Peyer's patch (tissue), 4 donors: Measurements from ENCODE around the gene PKD2. TPM values are rescaled to one million over a fixed set of nuclear protein-coding genes. Genes with fewer than 3 reads are reported as not detected.
A peak's percentile ranks its signal among the peaks of the same experiment; 100 is the strongest.

Source experiments
- DNase-seq, 3 donors: peaks; one replicate each; pipeline ENCODE4 v3.0.0-alpha.2; 2017 to 2019
- H3K27ac ChIP-seq, 4 donors: fragments of 200-600 bp; sonication (generic); one replicate each; pipeline ENCODE4 v1.5.1; 2016 to 2019
- H3K27me3 ChIP-seq, 2 donors: fragments of 200-600 bp; sonication (generic); one replicate each; pipeline ENCODE4 v1.5.1; 2019
- H3K36me3 ChIP-seq, 3 donors: fragments of 200-600 bp; sonication (generic); one replicate each; pipeline ENCODE4 v1.5.1; 2016 to 2019
- H3K4me1 ChIP-seq, 4 donors: fragments of 200-600 bp; sonication (generic); one replicate each; pipeline ENCODE4 v1.5.1; 2016 to 2019
- H3K4me3 ChIP-seq, 4 donors: fragments of 200-600 bp; sonication (generic); 1 replicate in 3 of 4; 2 replicates in 1 of 4; pipeline ENCODE4 v1.5.1; 2016 to 2019; ENCODE audit warnings: mild to moderate bottlenecking in 1 of 4
- H3K9me3 ChIP-seq, 4 donors: fragments of 200-600 bp; sonication (generic); one replicate each; pipeline ENCODE4 v1.5.1; 2016 to 2019; ENCODE audit warnings: mild to moderate bottlenecking in 1 of 4
- CTCF ChIP-seq, 6 experiments: fragments of 450-650 bp in 4 of 6; fragments of 200-600 bp in 2 of 6; sonication (generic) in 1 of 6; IDR thresholded peaks; one replicate each; pipeline ENCODE4 v1.5.1; 2017 to 2019; ENCODE audit warnings: antibody characterized with exemption in 6 of 6, mild to moderate bottlenecking in 3 of 6, moderate library complexity in 1 of 6
- POLR2A ChIP-seq, 2 donors: fragments of 450-650 bp; IDR thresholded peaks; one replicate each; pipeline ENCODE4 v1.5.1; 2017; ENCODE audit warnings: antibody characterized with exemption in 2 of 2, mild to moderate bottlenecking in 2 of 2, moderate library complexity in 2 of 2
- total RNA-seq, 4 donors: library from RNA; depleted of rRNA; stranded (reverse); fragments of >200 nt; gene quantifications; one replicate each; pipeline ENCODE4 v1.1.0, GENCODE V29; 2016

The PKD2 gene
- total RNA-seq, 4 donors from 2014 or later: 9.8 to 238 (median 23.4) TPM

DNA sequence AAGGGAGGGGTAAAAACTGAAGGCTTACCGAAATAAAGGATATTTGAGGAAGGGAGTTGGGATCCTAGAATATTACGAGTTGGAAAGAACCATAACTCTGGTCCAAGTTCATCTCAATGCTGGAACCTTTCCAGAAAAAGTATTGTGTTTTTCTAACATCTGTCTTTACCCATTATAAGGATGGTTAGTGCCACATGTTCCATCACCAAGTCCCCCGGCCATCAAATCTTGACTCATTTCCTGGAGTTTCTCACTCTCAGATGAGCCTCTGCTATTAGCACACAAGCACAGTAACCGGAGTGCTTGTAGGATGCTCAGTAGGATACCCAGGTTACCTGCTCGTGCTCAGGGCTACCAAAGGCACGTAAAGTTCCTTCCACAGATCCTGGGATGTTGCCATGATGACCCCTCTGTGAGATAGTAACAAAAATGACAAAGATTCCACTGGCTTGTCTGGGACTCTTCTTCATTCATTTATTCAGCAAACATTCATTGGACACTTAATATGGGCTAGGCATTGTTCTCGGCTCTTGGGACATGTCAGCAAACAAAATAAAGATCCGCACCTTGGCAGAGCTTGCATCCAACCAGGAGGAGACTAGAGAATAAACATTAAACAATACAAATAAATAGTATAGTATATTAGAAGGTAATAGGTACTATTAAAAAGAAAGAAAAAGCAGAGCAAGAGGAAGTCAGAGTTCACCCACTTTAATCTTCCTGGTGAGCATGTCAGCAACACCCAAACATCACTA, 36.3 kb downstream of the PKD2 start:
- DNase-seq: no peak
- H3K36me3 ChIP-seq: peaks cover 0 to 78% (median 0%) of the 10 kb centered on the region in 3 donors
- no peak overlapping the region for H3K4me3 ChIP-seq
- no peak for TF ChIP-seq POLR2A (IDR thresholded peaks at IDR 0.05)
- no peak for TF ChIP-seq CTCF (IDR thresholded peaks at IDR 0.05)
- H3K9me3 ChIP-seq: no peaks in the 10 kb centered on the region
- no peak overlapping the region for H3K27ac ChIP-seq
- peaks cover 0 to 6% (median 0%) of the 10 kb centered on the region in 4 donors for H3K4me1 ChIP-seq
- no peaks in the 10 kb centered on the region for H3K27me3 ChIP-seq

DNA sequence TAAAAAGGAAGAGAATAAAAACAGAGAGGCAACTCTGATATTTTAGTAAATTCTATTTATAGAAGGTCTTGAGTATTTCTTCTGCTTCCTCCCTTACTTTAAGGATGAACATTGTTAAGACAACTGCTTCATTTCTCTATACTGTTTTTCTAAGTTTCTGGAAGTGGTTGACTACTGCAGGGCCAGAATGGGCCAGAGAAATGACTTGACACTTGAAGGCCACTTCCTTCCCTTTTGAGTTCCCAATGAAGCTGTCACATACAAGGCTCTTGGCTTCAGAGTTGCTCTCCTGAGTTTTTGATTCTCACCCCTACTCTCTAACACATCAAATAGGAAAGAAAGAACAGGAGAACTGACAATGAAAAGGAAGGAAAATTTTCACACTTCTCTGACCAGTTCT, 37.6 kb downstream of the PKD2 start:
- Histone ChIP-seq H3K9me3 (no peaks in the 10 kb centered on the region), H3K4me3 (no peak overlapping the region), H3K36me3 (peaks cover 0 to 66% (median 0%) of the 10 kb centered on the region in 3 donors), H3K27ac (no peak overlapping the region), H3K4me1 (peaks cover 0 to 6% (median 0%) of the 10 kb centered on the region in 4 donors), H3K27me3 (no peaks in the 10 kb centered on the region)
- DNase-seq: no peak
- no peak for TF ChIP-seq CTCF (IDR thresholded peaks at IDR 0.05)
- no peak for TF ChIP-seq POLR2A (IDR thresholded peaks at IDR 0.05)

DNA sequence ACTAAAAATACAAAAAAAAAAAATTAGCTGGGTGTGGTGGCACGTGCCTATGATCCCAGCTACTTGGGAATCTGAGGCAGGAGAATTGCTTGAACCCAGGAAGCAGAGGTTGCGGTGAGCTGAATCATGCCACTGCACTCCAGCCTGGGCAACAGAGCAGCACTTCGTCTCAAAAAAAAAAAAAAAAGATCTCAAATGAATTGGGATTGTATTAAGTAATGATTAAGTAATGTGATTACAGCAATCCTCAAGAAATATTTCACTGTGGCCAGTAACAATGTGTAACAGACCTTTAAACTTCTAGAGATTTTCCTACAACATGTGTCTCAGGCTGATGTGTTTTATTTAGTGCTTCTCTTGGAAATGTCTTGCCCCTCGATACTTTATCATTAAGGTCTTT, 46.8 kb downstream of the PKD2 start:
- Histone ChIP-seq H3K36me3 (peaks cover 0 to 30% (median 0%) of the 10 kb centered on the region in 3 donors), H3K4me1 (no peaks in the 10 kb centered on the region), H3K27ac (no peak overlapping the region), H3K27me3 (no peaks in the 10 kb centered on the region), H3K4me3 (no peak overlapping the region), H3K9me3 (no peaks in the 10 kb centered on the region)
- TF ChIP-seq POLR2A (IDR thresholded peaks at IDR 0.05) (no peak), CTCF (IDR thresholded peaks at IDR 0.05) (no peak)
- DNase-seq: no peak

DNA sequence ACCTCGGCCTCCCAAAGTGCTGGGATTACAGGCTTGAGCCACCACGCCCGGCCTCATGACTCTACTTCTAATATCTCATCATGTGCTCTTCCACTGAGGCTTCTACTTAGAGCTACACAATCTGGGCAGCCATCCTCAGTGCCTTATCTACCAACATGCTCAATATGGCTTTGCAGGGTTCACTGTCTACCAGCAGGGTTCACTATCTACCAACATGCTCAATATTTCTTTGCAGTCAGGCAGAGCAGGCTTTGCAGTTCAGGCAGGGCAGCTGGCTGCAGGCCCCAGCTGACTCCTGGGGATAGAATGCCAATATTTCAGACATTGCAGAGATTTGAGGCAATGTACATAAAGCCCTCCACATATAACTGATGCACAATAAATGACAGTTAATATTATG, 47.5 kb downstream of the PKD2 start:
- Histone ChIP-seq H3K36me3 (peaks cover 0 to 30% (median 0%) of the 10 kb centered on the region in 3 donors), H3K9me3 (no peaks in the 10 kb centered on the region), H3K4me1 (peaks cover 0 to 4% (median 0%) of the 10 kb centered on the region in 4 donors), H3K27ac (no peak overlapping the region), H3K4me3 (no peak overlapping the region), H3K27me3 (no peaks in the 10 kb centered on the region)
- TF ChIP-seq POLR2A (IDR thresholded peaks at IDR 0.05): no peak
- TF ChIP-seq CTCF (IDR thresholded peaks at IDR 0.05): peak in 4 of 6 experiments; percentile 41 to 91 (median 90)
- DNase-seq: peak in 1 of 3 donors; percentile 66

DNA sequence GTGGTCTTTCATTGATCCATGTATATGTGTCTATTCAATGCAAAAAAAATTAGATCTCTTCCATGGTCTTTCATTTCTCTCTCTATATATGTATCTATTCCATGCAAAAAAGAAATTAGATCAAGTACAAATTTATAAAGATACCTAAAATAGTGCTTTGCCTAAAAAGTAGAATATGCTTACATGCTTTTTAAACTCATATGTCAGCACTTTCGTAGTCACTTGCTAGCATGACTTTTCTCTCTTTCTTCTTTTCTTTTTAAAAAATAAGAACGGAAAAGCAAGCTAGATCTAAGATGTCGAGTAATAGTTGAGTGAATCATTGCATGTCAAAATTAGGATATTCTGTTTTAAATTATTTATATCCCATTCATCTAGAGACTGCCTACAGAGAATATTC, 50.9 kb downstream of the PKD2 start:
- no peak overlapping the region for H3K27ac ChIP-seq
- H3K4me1 ChIP-seq: peaks cover 0 to 25% (median 2%) of the 10 kb centered on the region in 4 donors
- H3K9me3 ChIP-seq: no peaks in the 10 kb centered on the region
- no peak overlapping the region for H3K4me3 ChIP-seq
- TF ChIP-seq CTCF (IDR thresholded peaks at IDR 0.05): no peak
- no peak for TF ChIP-seq POLR2A (IDR thresholded peaks at IDR 0.05)
- H3K36me3 ChIP-seq: peaks cover 0 to 12% (median 0%) of the 10 kb centered on the region in 3 donors
- no peak for DNase-seq
- H3K27me3 ChIP-seq: no peaks in the 10 kb centered on the region
